Stimulated activated effector memory CD8-positive, alpha-beta T cell treated with anti-CD3 and anti-CD28 coated beads, Interleukin-12 subunit alpha, Interleukin-12 subunit beta, amount 100 ng/mL, for 72 hours (primary cell): ENCODE measurements around the gene SYTL5.

ENCODE experiments used
- ATAC-seq: fragments of 150-1000 bp; cut with Tn5 transposase; 2 replicates; pipeline ENCODE4 v1.10.0; 2021
- DNase-seq, 2 donors: peaks; one replicate each; pipeline ENCODE4 v3.0.0; 2021 to 2022; ENCODE audit warnings: low spot score in 2 of 2
- H3K27ac Mint-ChIP-seq: one replicate; pipeline ENCODE4 v1.8.0; 2022; ENCODE audit warnings: mild to moderate bottlenecking, mixed read lengths
- H3K36me3 Mint-ChIP-seq: one replicate; pipeline ENCODE4 v1.8.0; 2022; ENCODE audit warnings: mild to moderate bottlenecking, mixed read lengths
- H3K4me1 Mint-ChIP-seq: one replicate; pipeline ENCODE4 v1.8.0; 2022; ENCODE audit warnings: mixed read lengths
- H3K4me3 Mint-ChIP-seq: one replicate; pipeline ENCODE4 v1.8.0; 2022; ENCODE audit warnings: mild to moderate bottlenecking, mixed read lengths
- H3K9me3 Mint-ChIP-seq: one replicate; pipeline ENCODE4 v1.8.0; 2022; ENCODE audit warnings: mixed read lengths

SYTL5 gene

DNA sequence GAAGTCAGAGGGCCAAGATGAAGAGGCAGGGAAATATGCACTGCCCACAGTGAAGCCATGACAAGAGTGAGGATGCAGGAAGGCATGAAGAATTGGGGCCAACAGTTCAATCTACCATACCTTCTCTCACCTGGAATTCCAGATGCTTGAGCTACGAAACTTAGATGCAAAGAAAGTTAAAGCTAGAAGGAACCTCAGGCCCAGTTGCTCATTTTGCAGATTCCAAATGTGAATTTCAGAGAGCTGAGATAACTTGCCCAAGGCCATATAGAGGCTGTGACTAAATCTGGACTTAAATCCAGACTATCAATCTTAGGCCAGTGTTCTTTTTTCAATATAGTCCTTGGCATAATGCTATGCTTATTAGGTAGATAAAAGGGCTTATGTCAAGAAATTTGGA lies 121.6 kb downstream of the SYTL5 start:
- H3K4me1 Mint-ChIP-seq: no peaks in the 10 kb centered on the region
- H3K4me3 Mint-ChIP-seq: no peak overlapping the region
- no peak for ATAC-seq
- no peaks in the 10 kb centered on the region for H3K36me3 Mint-ChIP-seq
- no peaks in the 10 kb centered on the region for H3K9me3 Mint-ChIP-seq
- no peak for DNase-seq
- no peak overlapping the region for H3K27ac Mint-ChIP-seq

- no peaks in the 10 kb centered on the region for H3K9me3 Mint-ChIP-seq
Measured at GRCh38 chrX:38129366-38129765, 123.0 kb downstream of the SYTL5 start.

GRCh38 chrX:38138157-38138891 lies 132.0 kb downstream of the SYTL5 start:
- H3K27ac Mint-ChIP-seq: no peak overlapping the region

More at GRCh38 chrX:38129366-38129765, 123.0 kb downstream of the SYTL5 start:
- H3K36me3 Mint-ChIP-seq: no peaks in the 10 kb centered on the region
- ATAC-seq (no peak), DNase-seq (no peak)
- no peaks in the 10 kb centered on the region for H3K4me1 Mint-ChIP-seq
- no peak overlapping the region for H3K27ac Mint-ChIP-seq
- H3K4me3 Mint-ChIP-seq: no peak overlapping the region

GRCh38 chrX:38138900-38139299 lies 132.5 kb downstream of the SYTL5 start:
- Mint-ChIP-seq H3K27ac (no peak overlapping the region), H3K36me3 (no peaks in the 10 kb centered on the region)

More at GRCh38 chrX:38138157-38138891, 132.0 kb downstream of the SYTL5 start:
- no peak for DNase-seq
- Mint-ChIP-seq H3K4me3 (no peak overlapping the region), H3K36me3 (no peaks in the 10 kb centered on the region), H3K9me3 (no peaks in the 10 kb centered on the region), H3K4me1 (no peaks in the 10 kb centered on the region)
- ATAC-seq: no peak

GRCh38 chrX:38142610-38143009 lies 136.3 kb downstream of the SYTL5 start:
- H3K9me3 Mint-ChIP-seq: no peaks in the 10 kb centered on the region
- H3K4me3 Mint-ChIP-seq: no peak overlapping the region
- no peak for ATAC-seq
- H3K4me1 Mint-ChIP-seq: no peaks in the 10 kb centered on the region
- DNase-seq: no peak
- no peak overlapping the region for H3K27ac Mint-ChIP-seq
- no peaks in the 10 kb centered on the region for H3K36me3 Mint-ChIP-seq

More at GRCh38 chrX:38138900-38139299, 132.5 kb downstream of the SYTL5 start:
- Mint-ChIP-seq H3K4me3 (no peak overlapping the region), H3K4me1 (no peaks in the 10 kb centered on the region), H3K9me3 (no peaks in the 10 kb centered on the region)
- ATAC-seq: no peak
- no peak for DNase-seq

- Mint-ChIP-seq H3K4me3 (no peak overlapping the region), H3K27ac (no peak overlapping the region), H3K9me3 (no peaks in the 10 kb centered on the region), H3K36me3 (no peaks in the 10 kb centered on the region), H3K4me1 (no peaks in the 10 kb centered on the region)
- ATAC-seq: no peak
- no peak for DNase-seq
Measured at GRCh38 chrX:38149016-38149415, 142.7 kb downstream of the SYTL5 start.

DNA sequence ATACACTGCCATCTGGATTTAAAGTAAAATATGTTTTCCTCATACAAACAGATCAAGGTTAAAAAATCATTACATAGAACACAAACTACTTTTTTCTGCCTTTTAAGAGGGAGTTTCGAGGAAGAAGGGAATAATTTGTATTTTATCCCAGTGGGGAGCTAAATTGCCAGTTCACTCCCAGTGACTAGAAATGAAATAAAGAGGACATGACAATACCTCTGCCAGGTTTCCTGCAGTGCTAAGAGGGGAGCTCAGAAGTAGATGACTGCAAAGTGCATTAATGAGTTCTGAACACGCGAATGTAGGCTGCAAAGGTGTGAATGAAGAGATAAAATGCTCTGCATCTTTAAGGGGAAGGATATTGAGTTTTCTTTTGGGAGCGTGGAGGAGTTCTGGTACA lies 144.6 kb downstream of the SYTL5 start:
- Mint-ChIP-seq H3K36me3 (no peaks in the 10 kb centered on the region), H3K27ac (no peak overlapping the region), H3K4me1 (no peaks in the 10 kb centered on the region), H3K9me3 (no peaks in the 10 kb centered on the region), H3K4me3 (no peak overlapping the region)
- ATAC-seq: no peak
- DNase-seq: no peak

- Mint-ChIP-seq H3K4me1 (no peaks in the 10 kb centered on the region), H3K4me3 (no peak overlapping the region), H3K9me3 (no peaks in the 10 kb centered on the region), H3K36me3 (no peaks in the 10 kb centered on the region), H3K27ac (no peak overlapping the region)
- no peak for DNase-seq
- no peak for ATAC-seq
Measured at GRCh38 chrX:38151441-38151840, 145.1 kb downstream of the SYTL5 start.

GRCh38 chrX:38154340-38154739 lies 148.0 kb downstream of the SYTL5 start:
- no peaks in the 10 kb centered on the region for H3K36me3 Mint-ChIP-seq
- no peaks in the 10 kb centered on the region for H3K9me3 Mint-ChIP-seq
- H3K27ac Mint-ChIP-seq: no peak overlapping the region
- ATAC-seq (no peak), DNase-seq (no peak)
- H3K4me1 Mint-ChIP-seq: no peaks in the 10 kb centered on the region
- no peak overlapping the region for H3K4me3 Mint-ChIP-seq

DNA sequence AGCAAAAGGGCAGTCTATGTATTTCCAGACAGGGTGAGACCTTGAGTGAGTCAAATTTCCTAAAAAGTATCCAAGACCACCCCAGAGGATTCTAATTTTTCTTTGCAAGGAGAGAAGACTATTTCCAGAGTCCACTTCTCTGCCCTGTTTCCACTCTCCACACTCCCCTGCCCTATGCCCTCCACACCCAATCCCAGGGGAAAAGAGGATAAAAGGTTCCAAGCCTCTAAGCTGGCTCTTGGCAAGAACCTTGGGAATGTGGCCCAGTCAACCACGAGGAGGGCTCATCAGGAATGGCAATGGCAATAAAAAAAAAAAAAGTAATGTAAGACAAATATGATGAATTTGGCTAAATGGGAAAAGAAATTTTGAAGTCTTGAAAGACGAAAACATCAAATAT lies 148.5 kb downstream of the SYTL5 start:
- no peak overlapping the region for H3K4me3 Mint-ChIP-seq

DNA sequence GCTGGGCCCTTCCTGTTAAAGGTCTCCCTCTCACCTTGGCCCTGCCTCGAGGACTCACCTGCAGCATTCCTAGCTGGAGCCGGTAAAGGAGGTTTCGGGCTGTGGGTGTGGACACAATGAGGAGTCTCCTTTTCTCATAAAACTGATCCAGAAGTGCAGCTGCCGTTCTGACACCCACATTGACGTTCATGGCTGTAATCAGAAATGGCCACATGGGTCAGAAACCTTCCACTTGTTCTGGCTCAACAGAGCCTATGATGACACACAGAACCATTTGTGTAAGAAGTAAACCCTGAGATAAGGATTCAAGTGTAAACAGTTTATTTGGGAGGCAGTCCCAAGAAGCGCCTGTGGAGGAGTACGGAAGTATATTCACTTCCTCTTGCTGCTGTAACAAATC lies 150.5 kb downstream of the SYTL5 start:
- no peak overlapping the region for H3K4me3 Mint-ChIP-seq

More for the DNA sequence above, 148.5 kb downstream of the SYTL5 start:
- Mint-ChIP-seq H3K27ac (no peak overlapping the region), H3K36me3 (no peaks in the 10 kb centered on the region), H3K9me3 (no peaks in the 10 kb centered on the region), H3K4me1 (no peaks in the 10 kb centered on the region)
- no peak for ATAC-seq
- DNase-seq: no peak

DNA sequence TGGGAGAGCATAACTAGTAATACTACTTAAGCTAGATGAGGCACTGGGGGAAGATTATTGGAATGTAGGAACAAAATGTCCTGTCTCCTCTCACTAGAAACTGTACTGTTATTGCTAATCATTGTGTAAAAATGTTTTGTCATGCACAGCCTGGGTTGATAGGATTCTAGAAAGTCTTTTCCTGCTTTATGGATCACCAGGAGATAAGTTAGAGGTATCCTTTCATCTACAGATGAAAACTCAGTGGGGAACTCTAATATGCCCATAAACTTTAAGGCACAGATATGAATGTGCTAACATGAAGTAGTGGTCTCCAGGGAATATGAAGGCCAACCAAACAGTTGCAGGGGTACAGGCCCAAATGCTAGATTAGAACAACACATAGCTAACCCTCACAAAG lies 156.8 kb downstream of the SYTL5 start:
- ATAC-seq: no peak
- DNase-seq: no peak
- Mint-ChIP-seq H3K27ac (no peak overlapping the region), H3K4me1 (no peaks in the 10 kb centered on the region), H3K9me3 (no peaks in the 10 kb centered on the region), H3K4me3 (no peak overlapping the region), H3K36me3 (no peaks in the 10 kb centered on the region)

More for the DNA sequence above, 150.5 kb downstream of the SYTL5 start:
- H3K9me3 Mint-ChIP-seq: no peaks in the 10 kb centered on the region
- DNase-seq (no peak), ATAC-seq (no peak)
- H3K4me1 Mint-ChIP-seq: no peaks in the 10 kb centered on the region
- no peak overlapping the region for H3K27ac Mint-ChIP-seq
- no peaks in the 10 kb centered on the region for H3K36me3 Mint-ChIP-seq

DNA sequence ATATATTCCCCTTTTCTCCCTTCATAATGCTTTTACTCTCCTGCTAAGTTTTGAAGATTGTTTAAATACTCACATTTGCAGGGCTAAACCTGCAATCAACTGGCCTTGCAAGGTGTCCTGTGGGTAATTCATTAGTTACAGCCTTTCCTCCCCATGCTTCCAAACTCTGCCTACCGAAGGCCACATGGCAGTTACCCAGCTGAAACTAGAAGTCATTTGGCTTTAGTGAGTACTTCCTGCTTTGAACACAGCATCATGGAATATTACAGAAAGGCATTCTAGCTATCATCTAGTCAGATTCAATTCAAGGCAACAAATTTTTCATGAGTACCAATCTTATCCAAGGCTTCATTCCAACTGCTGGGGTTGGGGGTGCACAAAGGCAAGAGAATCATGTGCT lies 158.7 kb downstream of the SYTL5 start:
- DNase-seq (no peak), ATAC-seq (no peak)
- Mint-ChIP-seq H3K4me1 (no peaks in the 10 kb centered on the region), H3K4me3 (no peak overlapping the region), H3K36me3 (no peaks in the 10 kb centered on the region), H3K9me3 (no peaks in the 10 kb centered on the region), H3K27ac (peak overlapping the region; percentile 26)

DNA sequence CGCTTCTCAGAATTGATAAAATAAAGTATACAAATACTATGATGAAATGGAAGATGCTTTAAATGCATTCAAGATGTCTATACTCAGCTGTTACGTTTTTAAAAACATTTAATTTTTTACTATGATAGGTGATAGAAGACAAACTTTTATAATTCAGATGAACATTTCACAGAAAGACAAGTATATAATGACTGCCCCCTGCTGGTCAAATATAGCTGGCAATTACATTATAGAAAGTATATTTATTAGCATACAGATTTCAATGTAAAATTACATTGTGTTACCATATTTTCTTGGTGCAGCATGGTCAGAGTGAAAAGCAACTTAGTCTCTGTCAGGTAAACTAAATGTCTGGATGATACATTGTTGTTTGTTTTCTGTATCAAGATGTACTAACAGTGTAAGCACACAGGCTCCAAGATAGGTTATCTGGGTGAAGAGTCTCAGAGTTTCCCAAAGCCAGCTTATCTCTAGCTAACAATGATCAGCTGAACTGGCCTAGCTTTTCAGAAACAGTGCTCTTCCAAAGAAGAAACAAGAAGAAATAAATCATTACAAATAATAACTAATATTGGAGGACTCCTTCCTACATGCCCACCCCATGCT lies 160.2 kb downstream of the SYTL5 start:
- ATAC-seq (no peak), DNase-seq (peak in 1 of 2 donors; percentile 2)
- Mint-ChIP-seq H3K36me3 (no peaks in the 10 kb centered on the region), H3K9me3 (no peaks in the 10 kb centered on the region), H3K4me1 (no peaks in the 10 kb centered on the region), H3K4me3 (no peak overlapping the region), H3K27ac (no peak overlapping the region)

- DNase-seq (no peak), ATAC-seq (no peak)
- Mint-ChIP-seq H3K4me3 (no peak overlapping the region), H3K9me3 (no peaks in the 10 kb centered on the region), H3K36me3 (no peaks in the 10 kb centered on the region), H3K27ac (no peak overlapping the region), H3K4me1 (no peaks in the 10 kb centered on the region)
Measured at GRCh38 chrX:38170556-38170955, 164.2 kb downstream of the SYTL5 start.

- Mint-ChIP-seq H3K4me3 (no peak overlapping the region), H3K9me3 (no peaks in the 10 kb centered on the region), H3K4me1 (no peaks in the 10 kb centered on the region), H3K36me3 (no peaks in the 10 kb centered on the region), H3K27ac (no peak overlapping the region)
- ATAC-seq: no peak
- DNase-seq: no peak
Measured at GRCh38 chrX:38172596-38172995, 166.2 kb downstream of the SYTL5 start.
